Left cardiac atrium (tissue), 2 donors: ENCODE measurements around the gene CD40. TPM values are rescaled to one million over a fixed set of nuclear protein-coding genes. Genes with fewer than 3 reads are reported as not detected.

ENCODE experiments used
- total RNA-seq, 2 donors: library from RNA; stranded (reverse); fragmentation: NEBNext Ultra II Directional; extraction: Animal tissue kit (Norgen Biotek cat#: 25700); gene quantifications; one replicate each; pipeline ENCODE4 v1.2.1, GENCODE V29; 2021
- donor health status: DM: no; HTN: yes; CAD: no; lungs with severe emphysema.
- donor health status: DM: yes; HTN: yes; CAD: no.

CD40 gene
- total RNA-seq, 2 donors from 2014 or later = 11.1 to 13.7 TPM

Other genes starting within 250 kb of the CD40 start
- gene ZSWIM1, start 237.1 kb upstream of the CD40 start, total RNA-seq = 10 to 100 TPM; 10.7 to 11.5 TPM
- 1 to 10 TPM; 1.6 to 2.2 TPM for gene SPATA25, start 230.7 kb upstream of the CD40 start, total RNA-seq
- gene NEURL2, start 227.1 kb upstream of the CD40 start, total RNA-seq = 10 to 100 TPM in 1 of 2 donors, 1 to 10 TPM in 1; 6.0 to 11.1 TPM
- 100 to 1,000 TPM; 107 to 108 TPM for gene CTSA, start 227.0 kb upstream of the CD40 start, total RNA-seq
- gene PLTP, start 206.2 kb upstream of the CD40 start, total RNA-seq = 100 to 1,000 TPM in 1 of 2 donors, 10 to 100 TPM in 1; 86.4 to 397 TPM
- 10 to 100 TPM; 23.1 to 27.6 TPM for gene PCIF1, start 183.6 kb upstream of the CD40 start, total RNA-seq
- 1 to 10 TPM; 9.1 to 9.8 TPM for gene ZNF335, start 146.1 kb upstream of the CD40 start, total RNA-seq
- 1 to 10 TPM; 1.1 to 1.4 TPM for gene MMP9, start 109.4 kb upstream of the CD40 start, total RNA-seq
- 1 to 10 TPM; 2.6 to 3.2 TPM for gene SLC12A5, start 89.1 kb upstream of the CD40 start, total RNA-seq
- gene NCOA5, start 28.4 kb upstream of the CD40 start, total RNA-seq = 10 to 100 TPM; 19.6 to 21.1 TPM
- 1 to 10 TPM; 5.8 to 5.9 TPM for gene CDH22, start 190.2 kb downstream of the CD40 start, total RNA-seq